PC-9 (cell line): ENCODE results near the gene CACNA1G. TPM values are rescaled to one million over a fixed set of nuclear protein-coding genes. Genes with fewer than 3 reads are reported as not detected.

Experiments used
- BruUV-seq: library from RNA; stranded (reverse); fragments of 400-500 nt; replicated peaks from 2 replicates; lab custom pipeline; 2021; lab: Mats Ljungman, UMichigan
- CTCF ChIA-PET: fragments of 300-600 bp; sonication (Branson Sonifier 250); formaldehyde crosslinking; loops from one replicate; lab custom pipeline; 2022; ENCODE audit warnings: antibody characterized with exemption; lab: Charles Lee
- POLR2A ChIA-PET: fragments of 300-600 bp; sonication (Branson Sonifier 250); formaldehyde crosslinking; loops from one replicate; lab custom pipeline; 2022; ENCODE audit warnings: antibody characterized with exemption; ENCODE audit not compliant: unreplicated experiment; lab: Charles Lee
- DNase-seq, 2 experiments: peaks; one replicate each; pipeline versions ENCODE4 v3.0.0 to v3.0.0-alpha.2; 2015 to 2022; ENCODE audit warnings: mixed read lengths in 1 of 2
- H2AFZ ChIP-seq: fragments of 200-600 bp; sonication (generic); 2 replicates; pipeline ENCODE4 v1.8.1; 2017; ENCODE audit warnings: antibody characterized with exemption
- H3F3A ChIP-seq: fragments of 200-600 bp; sonication (generic); 2 replicates; pipeline ENCODE4 v1.8.1; 2017; ENCODE audit warnings: antibody characterized with exemption, mild to moderate bottlenecking, low read depth; ENCODE audit not compliant: insufficient read depth
- H3K27ac ChIP-seq: fragments of 200-600 bp; sonication (generic); 2 replicates; pipeline ENCODE4 v1.6.1; 2016; ENCODE audit warnings: mixed run types
- H3K27me3 ChIP-seq: fragments of 200-600 bp; sonication (generic); 2 replicates; pipeline ENCODE4 v1.6.1; 2016; ENCODE audit warnings: low read depth, mixed run types; ENCODE audit not compliant: insufficient read depth
- H3K36me3 ChIP-seq: fragments of 200-600 bp; sonication (generic); 2 replicates; pipeline ENCODE4 v1.6.1; 2016; ENCODE audit warnings: low read depth, mixed run types
- H3K4me1 ChIP-seq: fragments of 200-600 bp; sonication (generic); replicated peaks from 2 replicates; pipeline ENCODE4 v1.6.1; 2016; ENCODE audit warnings: mixed run types; ENCODE audit not compliant: insufficient read depth
- H3K4me2 ChIP-seq: fragments of 200-600 bp; sonication (generic); 2 replicates; pipeline ENCODE4 v1.6.1; 2017; ENCODE audit warnings: mixed run types
- H3K4me3 ChIP-seq: fragments of 200-600 bp; sonication (generic); 2 replicates; pipeline ENCODE4 v1.6.1; 2016; ENCODE audit warnings: mixed run types
- H3K79me2 ChIP-seq: fragments of 200-600 bp; sonication (generic); 2 replicates; pipeline ENCODE4 v1.6.1; 2017; ENCODE audit warnings: low read depth, mixed run types
- H3K9me2 ChIP-seq: fragments of 200-600 bp; sonication (generic); 2 replicates; pipeline ENCODE4 v1.8.1; 2017; ENCODE audit warnings: mild to moderate bottlenecking; ENCODE audit not compliant: insufficient read depth
- H3K9me3 ChIP-seq: fragments of 200-600 bp; sonication (generic); 2 replicates; pipeline ENCODE4 v1.8.1; 2016; ENCODE audit warnings: low read depth; ENCODE audit not compliant: insufficient read depth
- H4K20me1 ChIP-seq: fragments of 200-600 bp; sonication (generic); 2 replicates; pipeline ENCODE4 v1.8.1; 2017; ENCODE audit not compliant: insufficient read depth
- EZH2 ChIP-seq: fragments of 200-600 bp; sonication (generic); IDR thresholded peaks from 2 replicates; pipeline ENCODE4 v1.8.0; 2017; ENCODE audit warnings: antibody characterized with exemption, low read depth
- intact Hi-C: fragments of 100-400 bp; cut with micrococcal nuclease; formaldehyde crosslinking; loops from one replicate; pipeline ENCODE4 v1.10.0; 2022; ENCODE audit not compliant: unreplicated experiment
- total RNA-seq: library from RNA; stranded (reverse); gene quantifications from 2 replicates; pipeline ENCODE4 v1.2.3, GENCODE V29; 2021
- TF ChIP-seq, protein P1 (sequence below): fragments of 200-600 bp; sonication (generic); conservative IDR thresholded peaks from 2 replicates; pipeline ENCODE4 v1.6.1; 2017; ENCODE audit warnings: mixed run types, antibody characterized with exemption, mild to moderate bottlenecking, moderate library complexity

The CACNA1G gene
- total RNA-seq, 1 experiment from 2014 or later = 0.46 TPM

DNA sequence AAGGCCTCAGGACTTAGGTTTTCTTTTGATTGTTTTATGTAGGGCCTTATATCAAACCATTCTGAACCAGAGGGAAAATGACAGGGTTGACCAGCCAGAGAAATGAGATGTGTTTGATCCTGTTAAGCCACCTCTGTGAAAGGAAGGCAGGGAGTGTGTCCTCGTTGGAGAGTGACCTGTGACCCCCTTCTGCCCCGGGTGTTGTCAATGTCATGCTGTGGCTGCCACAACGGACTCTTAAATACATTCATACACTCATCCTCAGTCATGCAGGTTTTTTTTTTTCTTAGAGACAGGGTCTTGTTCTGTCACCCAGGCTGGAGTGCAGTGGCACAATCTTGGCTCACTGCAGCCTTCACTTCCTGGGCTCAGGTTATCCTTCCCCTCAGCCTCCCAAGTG, 46.1 kb upstream of the CACNA1G start:
- H3K4me2 ChIP-seq = no peak overlapping the region
- CTCF ChIA-PET = no interaction called here
- DNase-seq = no peak
- no peaks in the 10 kb centered on the region for H3K79me2 ChIP-seq
- peaks cover 31% of the 10 kb centered on the region for H3K4me1 ChIP-seq
- H2AFZ ChIP-seq = no peak overlapping the region
- POLR2A ChIA-PET = no interaction called here
- BruUV-seq = no TSS peak
- no peaks in the 10 kb centered on the region for H3K9me3 ChIP-seq
- H3K27me3 ChIP-seq = no peaks in the 10 kb centered on the region
- H3F3A ChIP-seq = peaks cover 35% of the 10 kb centered on the region
- H3K36me3 ChIP-seq = no peaks in the 10 kb centered on the region
- no peaks in the 10 kb centered on the region for H3K9me2 ChIP-seq
- no peak overlapping the region for H3K27ac ChIP-seq
- intact Hi-C loops = no loop called here
- no peak for TF ChIP-seq EZH2
- TF ChIP-seq, protein P1, sequence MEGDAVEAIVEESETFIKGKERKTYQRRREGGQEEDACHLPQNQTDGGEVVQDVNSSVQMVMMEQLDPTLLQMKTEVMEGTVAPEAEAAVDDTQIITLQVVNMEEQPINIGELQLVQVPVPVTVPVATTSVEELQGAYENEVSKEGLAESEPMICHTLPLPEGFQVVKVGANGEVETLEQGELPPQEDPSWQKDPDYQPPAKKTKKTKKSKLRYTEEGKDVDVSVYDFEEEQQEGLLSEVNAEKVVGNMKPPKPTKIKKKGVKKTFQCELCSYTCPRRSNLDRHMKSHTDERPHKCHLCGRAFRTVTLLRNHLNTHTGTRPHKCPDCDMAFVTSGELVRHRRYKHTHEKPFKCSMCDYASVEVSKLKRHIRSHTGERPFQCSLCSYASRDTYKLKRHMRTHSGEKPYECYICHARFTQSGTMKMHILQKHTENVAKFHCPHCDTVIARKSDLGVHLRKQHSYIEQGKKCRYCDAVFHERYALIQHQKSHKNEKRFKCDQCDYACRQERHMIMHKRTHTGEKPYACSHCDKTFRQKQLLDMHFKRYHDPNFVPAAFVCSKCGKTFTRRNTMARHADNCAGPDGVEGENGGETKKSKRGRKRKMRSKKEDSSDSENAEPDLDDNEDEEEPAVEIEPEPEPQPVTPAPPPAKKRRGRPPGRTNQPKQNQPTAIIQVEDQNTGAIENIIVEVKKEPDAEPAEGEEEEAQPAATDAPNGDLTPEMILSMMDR = no peak
- H3K4me3 ChIP-seq = no peak overlapping the region
- no peaks in the 10 kb centered on the region for H4K20me1 ChIP-seq

DNA sequence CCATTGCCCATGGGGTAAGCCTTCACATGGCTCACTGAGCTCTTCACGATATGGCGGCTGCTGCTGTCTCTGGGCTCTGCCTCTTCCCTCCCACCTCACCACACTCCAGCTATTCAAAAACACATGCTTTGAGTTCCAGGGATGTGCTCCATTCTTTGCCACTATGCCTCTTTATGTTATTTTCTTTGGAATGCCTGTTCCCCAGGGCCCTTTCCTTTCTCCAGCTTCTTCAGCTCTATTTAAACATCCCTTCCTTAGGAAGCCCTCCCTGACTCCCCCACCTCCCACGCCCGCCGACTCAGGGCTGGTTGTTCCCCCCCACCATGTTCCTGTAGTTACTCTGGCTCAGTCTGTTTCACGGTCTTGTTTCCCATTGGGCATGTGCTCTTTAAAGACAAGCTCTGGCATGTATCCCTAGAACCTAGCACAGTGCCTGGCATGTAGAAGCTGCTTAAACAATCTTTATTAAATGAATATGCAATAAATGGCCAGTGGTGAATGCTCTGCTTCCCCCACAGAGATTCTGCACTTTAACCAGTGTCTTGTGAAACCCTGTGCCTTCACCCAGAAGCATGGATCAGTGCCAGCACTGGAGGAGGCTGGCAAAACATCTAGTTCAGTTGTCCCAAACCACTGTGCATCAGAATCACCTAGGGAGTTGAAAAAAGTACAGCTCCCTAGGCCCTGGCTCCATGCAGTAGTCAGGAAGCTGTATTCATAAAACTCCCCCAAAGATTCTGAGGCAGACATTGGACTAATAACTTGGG, 45.4 kb upstream of the CACNA1G start:
- Histone ChIP-seq H3F3A (peaks cover 34% of the 10 kb centered on the region), H4K20me1 (no peaks in the 10 kb centered on the region), H3K27ac (no peak overlapping the region), H3K9me3 (no peaks in the 10 kb centered on the region), H3K36me3 (no peaks in the 10 kb centered on the region), H3K79me2 (no peaks in the 10 kb centered on the region), H3K4me3 (no peak overlapping the region), H3K4me1 (peaks cover 31% of the 10 kb centered on the region), H3K4me2 (no peak overlapping the region), H3K27me3 (no peaks in the 10 kb centered on the region), H3K9me2 (no peaks in the 10 kb centered on the region), H2AFZ (no peak overlapping the region)
- TF ChIP-seq, protein P1 = no peak
- no peak for TF ChIP-seq EZH2
- BruUV-seq = no TSS peak
- intact Hi-C loops = no loop called here
- POLR2A ChIA-PET = no interaction called here
- no peak for DNase-seq
- CTCF ChIA-PET = no interaction called here

DNA sequence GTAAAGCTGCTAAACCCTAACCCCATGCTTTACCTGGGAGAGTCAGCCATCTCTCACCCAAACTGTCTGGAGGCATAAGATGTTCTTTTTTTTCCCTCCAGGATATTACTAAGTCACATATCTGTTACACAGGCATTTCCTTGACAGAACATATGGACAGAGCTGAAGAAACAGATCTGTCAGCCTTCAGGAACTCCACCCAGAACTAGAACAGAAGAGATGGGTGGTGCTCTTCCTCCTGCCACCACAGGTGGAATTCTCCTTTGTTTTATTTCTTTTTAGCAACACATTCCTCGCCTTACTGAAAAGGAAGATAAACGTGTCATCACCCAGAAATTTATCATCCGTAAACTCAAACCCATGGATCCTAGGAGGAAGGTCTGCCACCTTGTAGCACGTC, 43.5 kb upstream of the CACNA1G start:
- POLR2A ChIA-PET = interaction anchor here (0.5 to 0.6 kb wide), 2 partner anchors 16 to 23 kb away, joined by 4 to 5 read pairs; no protein-coding TSS in a partner anchor
- no peaks in the 10 kb centered on the region for H4K20me1 ChIP-seq
- H3K36me3 ChIP-seq = no peaks in the 10 kb centered on the region
- no peak for DNase-seq
- H3K79me2 ChIP-seq = no peaks in the 10 kb centered on the region
- TF ChIP-seq EZH2 = no peak
- TF ChIP-seq, protein P1 = no peak
- H3K4me3 ChIP-seq = no peak overlapping the region
- H3K9me3 ChIP-seq = no peaks in the 10 kb centered on the region
- intact Hi-C loops = no loop called here
- no peak overlapping the region for H3K27ac ChIP-seq
- H3K27me3 ChIP-seq = no peaks in the 10 kb centered on the region
- BruUV-seq = no TSS peak
- no peaks in the 10 kb centered on the region for H3K9me2 ChIP-seq
- peaks cover 17% of the 10 kb centered on the region for H3F3A ChIP-seq
- H3K4me2 ChIP-seq = no peak overlapping the region
- CTCF ChIA-PET = no interaction called here
- H2AFZ ChIP-seq = no peak overlapping the region
- peaks cover 15% of the 10 kb centered on the region for H3K4me1 ChIP-seq
